GM12873 (cell line): ENCODE data around the gene KCNG1.

ENCODE experiments used
- TF ChIP-seq, protein P1 (sequence below): IDR thresholded peaks from 2 replicates; pipeline ENCODE4 v1.5.1; 2012; ENCODE audit warnings: low read depth, mild to moderate bottlenecking, moderate library complexity, low read length, control low read depth; ENCODE audit not compliant: insufficient read depth; ENCODE audit errors: missing control alignments

Gene KCNG1

DNA sequence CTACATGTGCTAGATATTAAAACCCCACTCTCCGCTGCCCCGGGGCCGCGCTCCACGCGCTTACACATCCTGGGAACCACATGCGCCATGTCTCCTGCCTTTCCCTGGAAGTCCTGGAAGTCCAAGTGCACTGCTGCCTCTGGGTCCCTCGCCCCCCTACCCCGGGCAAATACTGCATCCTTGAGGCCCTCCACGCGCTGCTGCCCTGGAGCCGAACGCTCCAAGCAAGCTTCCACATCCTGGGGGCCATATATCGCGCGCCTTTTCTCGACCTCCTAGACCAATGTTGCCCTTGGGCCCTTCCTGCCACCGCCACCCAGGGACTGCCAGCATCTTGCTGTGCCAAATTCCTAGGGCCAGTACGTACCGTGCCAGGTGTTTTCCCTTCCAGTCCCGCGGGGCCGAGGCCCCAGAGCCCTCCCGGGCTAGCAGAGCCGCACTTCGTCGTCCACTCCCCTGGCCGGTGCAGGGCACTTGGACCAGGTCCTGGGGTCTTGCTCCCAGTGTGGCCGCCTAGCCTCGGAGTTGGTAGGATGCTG is 779 bp upstream of the KCNG1 start:
- TF ChIP-seq, protein P1, sequence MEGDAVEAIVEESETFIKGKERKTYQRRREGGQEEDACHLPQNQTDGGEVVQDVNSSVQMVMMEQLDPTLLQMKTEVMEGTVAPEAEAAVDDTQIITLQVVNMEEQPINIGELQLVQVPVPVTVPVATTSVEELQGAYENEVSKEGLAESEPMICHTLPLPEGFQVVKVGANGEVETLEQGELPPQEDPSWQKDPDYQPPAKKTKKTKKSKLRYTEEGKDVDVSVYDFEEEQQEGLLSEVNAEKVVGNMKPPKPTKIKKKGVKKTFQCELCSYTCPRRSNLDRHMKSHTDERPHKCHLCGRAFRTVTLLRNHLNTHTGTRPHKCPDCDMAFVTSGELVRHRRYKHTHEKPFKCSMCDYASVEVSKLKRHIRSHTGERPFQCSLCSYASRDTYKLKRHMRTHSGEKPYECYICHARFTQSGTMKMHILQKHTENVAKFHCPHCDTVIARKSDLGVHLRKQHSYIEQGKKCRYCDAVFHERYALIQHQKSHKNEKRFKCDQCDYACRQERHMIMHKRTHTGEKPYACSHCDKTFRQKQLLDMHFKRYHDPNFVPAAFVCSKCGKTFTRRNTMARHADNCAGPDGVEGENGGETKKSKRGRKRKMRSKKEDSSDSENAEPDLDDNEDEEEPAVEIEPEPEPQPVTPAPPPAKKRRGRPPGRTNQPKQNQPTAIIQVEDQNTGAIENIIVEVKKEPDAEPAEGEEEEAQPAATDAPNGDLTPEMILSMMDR: no peak

DNA sequence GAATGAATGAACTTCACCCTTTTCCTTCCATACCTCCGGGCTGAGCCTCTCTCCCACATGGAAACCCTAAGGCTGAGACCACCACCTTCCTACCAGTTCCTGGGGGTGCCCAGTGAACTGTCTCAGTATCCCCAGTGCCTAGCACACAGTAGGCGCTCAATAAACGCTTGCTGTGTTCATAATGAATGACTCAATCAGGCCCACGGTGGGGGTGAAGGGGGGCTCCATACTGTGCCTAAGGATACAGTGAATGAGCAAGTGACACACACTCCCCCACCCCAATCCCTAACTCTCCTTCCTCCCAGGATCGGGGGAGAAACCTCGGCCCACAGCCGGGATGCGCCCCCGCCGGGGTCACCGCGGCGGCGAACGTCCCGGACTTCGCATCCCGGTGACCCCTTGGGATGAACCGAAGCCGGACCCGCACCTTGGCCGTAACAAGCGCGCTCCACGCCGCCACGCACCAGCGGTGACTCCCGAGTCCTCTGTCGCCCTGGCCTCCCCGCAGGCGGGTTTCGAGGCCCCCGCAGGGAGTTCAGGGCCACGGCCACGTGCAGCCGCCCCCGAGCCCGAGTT is 592 bp downstream of the KCNG1 start:
- TF ChIP-seq, protein P1: no peak

DNA sequence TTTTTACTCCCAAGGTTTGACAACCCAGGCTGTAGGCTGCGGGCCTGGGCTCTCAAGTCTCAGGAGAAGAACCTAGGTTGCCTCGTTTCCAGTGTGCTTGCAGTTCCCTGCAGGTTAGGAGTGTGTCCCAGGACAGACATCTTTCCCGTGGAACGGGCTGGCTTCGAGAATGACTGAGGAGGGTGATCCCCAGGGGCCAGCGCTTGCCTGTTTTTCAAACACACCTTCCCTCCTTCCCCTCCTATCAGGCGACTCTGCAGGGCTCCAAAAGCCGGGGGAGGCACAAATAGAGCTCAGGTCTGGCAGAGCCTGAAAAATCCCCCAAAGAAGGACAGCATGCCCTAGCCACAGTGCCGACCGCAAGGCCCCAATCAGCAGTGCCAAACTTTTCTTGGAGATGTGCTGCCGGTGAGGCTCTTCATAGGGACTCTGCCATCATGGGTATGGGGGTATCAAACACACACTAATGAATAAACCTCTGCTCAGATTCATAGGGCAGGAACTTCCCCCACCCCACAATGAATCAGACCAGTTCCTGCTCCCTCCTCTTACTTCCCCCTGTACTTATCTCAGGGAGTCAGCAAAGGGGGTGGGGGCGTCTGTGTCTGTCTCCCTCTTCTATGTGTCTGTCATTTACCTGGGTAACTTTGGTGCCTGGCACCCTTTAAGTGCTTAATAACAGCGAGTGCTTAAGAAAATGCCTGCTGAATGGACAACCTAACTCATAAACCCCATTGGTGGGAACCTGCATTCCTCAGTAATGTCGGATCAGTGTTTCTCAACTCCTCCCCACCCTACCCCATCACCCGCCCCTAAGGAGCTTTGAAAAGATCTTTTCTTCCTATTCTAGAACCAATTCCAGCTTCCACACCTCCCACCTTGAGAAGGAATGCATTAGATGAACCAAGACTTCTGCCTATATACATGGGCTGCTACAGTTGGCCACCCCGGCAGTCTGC is 1.6 kb downstream of the KCNG1 start:
- TF ChIP-seq, protein P1: no peak

DNA sequence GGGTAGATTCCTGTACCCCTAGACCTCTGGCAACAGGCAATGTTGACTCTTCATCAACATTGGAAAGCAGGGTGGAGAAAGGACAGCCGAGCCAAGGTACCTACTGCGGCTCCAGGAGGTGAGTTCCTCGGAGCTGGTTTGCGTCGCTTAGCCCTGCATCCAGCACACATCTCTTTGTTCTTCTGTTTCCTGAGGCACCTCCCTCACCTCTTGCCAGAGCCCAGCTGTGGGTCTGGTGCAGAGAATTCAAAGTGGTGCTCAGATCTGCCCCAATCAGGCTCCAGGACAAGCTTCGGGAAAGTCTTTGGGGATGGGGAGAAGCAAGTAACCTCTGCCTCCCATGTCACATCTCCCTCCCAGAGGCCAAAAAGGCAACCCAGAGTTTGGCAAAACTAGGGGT is 2.2 kb downstream of the KCNG1 start:
- TF ChIP-seq, protein P1: no peak

DNA sequence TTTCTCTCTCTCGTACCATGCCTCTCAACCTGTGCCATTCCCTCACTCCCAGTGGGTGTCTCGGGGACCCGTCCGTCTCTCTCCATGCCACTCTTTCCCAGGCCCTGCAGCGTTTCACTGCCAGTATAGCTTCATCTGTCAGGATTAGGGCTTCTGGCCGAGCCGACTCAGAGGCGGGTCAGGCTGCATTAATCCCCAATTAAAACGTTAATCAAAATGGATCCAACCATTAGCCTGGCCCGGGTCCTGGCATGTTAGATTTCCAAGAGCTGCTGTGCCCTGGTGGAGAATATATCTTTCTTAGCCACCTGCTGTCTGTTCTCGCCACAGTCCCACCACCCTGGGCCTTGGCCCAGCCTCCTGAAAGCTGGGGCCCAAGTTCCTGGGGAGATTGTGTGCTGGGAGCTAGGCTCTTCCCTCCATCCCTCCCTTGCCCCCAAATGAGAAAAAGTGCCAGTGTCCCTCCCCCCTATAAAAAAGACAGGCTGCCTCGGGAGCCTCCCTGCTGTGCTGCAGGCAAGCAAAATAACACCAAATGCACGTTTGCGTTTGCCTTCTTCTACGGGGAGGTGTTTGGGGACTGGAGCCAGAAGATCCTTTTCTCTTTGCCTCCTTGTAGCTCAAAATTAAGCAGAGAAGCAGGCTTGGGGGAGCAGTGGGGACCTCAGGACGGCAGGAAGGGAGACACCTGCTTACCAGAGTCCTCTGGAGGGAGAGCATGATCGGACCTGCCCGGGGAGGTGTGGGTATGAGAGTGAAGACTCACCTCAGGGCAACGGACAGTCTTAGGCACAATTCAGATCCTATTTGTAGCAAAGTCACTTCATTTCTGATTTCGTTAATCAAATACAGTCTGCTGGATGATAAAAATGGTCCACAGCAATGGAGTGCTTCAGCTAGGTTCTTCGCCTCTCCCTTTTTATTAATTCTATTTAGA is 3.0 kb downstream of the KCNG1 start:
- TF ChIP-seq, protein P1: no peak

DNA sequence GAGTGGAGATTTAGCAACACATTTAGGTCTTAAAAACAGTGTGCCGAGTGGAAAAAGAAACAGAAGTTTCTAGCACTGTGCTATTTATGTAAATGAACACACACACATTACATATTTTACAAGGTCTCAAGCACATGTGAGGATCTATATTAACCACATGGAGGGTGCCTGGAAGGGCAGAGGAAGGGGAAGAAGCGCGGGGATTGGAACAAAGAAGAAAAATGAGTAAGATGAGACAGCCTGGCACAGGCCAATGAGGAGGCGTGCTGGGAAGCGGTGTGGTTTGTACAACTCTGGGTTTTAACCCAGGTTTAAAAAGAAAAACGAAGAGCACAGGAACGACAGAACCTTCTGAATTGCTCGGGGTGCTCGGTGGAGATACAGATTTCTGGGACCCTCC is 5.7 kb downstream of the KCNG1 start:
- TF ChIP-seq, protein P1: no peak
